Measurements from ENCODE around the gene NT5E.

- TF ChIP-seq, protein P1, sequence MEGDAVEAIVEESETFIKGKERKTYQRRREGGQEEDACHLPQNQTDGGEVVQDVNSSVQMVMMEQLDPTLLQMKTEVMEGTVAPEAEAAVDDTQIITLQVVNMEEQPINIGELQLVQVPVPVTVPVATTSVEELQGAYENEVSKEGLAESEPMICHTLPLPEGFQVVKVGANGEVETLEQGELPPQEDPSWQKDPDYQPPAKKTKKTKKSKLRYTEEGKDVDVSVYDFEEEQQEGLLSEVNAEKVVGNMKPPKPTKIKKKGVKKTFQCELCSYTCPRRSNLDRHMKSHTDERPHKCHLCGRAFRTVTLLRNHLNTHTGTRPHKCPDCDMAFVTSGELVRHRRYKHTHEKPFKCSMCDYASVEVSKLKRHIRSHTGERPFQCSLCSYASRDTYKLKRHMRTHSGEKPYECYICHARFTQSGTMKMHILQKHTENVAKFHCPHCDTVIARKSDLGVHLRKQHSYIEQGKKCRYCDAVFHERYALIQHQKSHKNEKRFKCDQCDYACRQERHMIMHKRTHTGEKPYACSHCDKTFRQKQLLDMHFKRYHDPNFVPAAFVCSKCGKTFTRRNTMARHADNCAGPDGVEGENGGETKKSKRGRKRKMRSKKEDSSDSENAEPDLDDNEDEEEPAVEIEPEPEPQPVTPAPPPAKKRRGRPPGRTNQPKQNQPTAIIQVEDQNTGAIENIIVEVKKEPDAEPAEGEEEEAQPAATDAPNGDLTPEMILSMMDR (IDR thresholded peaks at IDR 0.05), result no peak
- TF ChIP-seq EZH2phosphoT487 (IDR thresholded peaks at IDR 0.05), result no peak
Measured at GRCh38 chr6:85476532-85476931, 26.6 kb downstream of the NT5E start.
